Tibial artery (tissue), 4 donors: Measurements from ENCODE around the gene PDE8B.

Experiments used
- DNase-seq, 2 donors: peaks; one replicate each; pipeline ENCODE4 v3.0.0-alpha.2; 2019
- H3K27ac ChIP-seq, 2 donors: fragments of 200-600 bp; sonication (generic) in 1 of 2; 1 replicate in 1 of 2; 2 replicates in 1 of 2; pipeline ENCODE4 v1.5.1; 2018 to 2019; ENCODE audit warnings: mild to moderate bottlenecking in 1 of 2
- H3K27me3 ChIP-seq, 2 donors: fragments of 200-600 bp; sonication (generic) in 1 of 2; one replicate each; pipeline versions ENCODE4 v1.5.1 to v1.6.0; 2016 to 2019
- H3K36me3 ChIP-seq, 3 donors: fragments of 200-600 bp; sonication (generic) in 2 of 3; one replicate each; pipeline ENCODE4 v1.5.1; 2016 to 2019; ENCODE audit warnings: mild to moderate bottlenecking in 2 of 3
- H3K4me1 ChIP-seq, 4 donors: fragments of 200-600 bp; sonication (generic) in 2 of 4; 1 replicate in 3 of 4; 2 replicates in 1 of 4; pipeline ENCODE4 v1.5.1; 2016 to 2019
- H3K4me3 ChIP-seq, 2 donors: fragments of 200-600 bp; sonication (generic) in 1 of 2; 1 replicate in 1 of 2; 2 replicates in 1 of 2; pipeline ENCODE4 v1.5.1; 2018 to 2019; ENCODE audit warnings: mild to moderate bottlenecking in 2 of 2
- H3K9me3 ChIP-seq, 3 donors: fragments of 200-600 bp; sonication (generic) in 1 of 3; one replicate each; pipeline ENCODE4 v1.5.1; 2016 to 2019
- CTCF ChIP-seq, 2 experiments: fragments of 200-600 bp in 1 of 2; fragments of 450-650 bp in 1 of 2; IDR thresholded peaks; one replicate each; pipeline ENCODE4 v1.5.1; 2017 to 2019; ENCODE audit warnings: antibody characterized with exemption in 2 of 2, mild to moderate bottlenecking in 1 of 2, moderate library complexity in 1 of 2
- intact Hi-C: fragments of 100-400 bp; cut with DNase I; formaldehyde crosslinking; loops from one replicate; pipeline ENCODE4 v1.15.0; 2023; ENCODE audit warnings: low total_unique reads

The PDE8B gene

DNA sequence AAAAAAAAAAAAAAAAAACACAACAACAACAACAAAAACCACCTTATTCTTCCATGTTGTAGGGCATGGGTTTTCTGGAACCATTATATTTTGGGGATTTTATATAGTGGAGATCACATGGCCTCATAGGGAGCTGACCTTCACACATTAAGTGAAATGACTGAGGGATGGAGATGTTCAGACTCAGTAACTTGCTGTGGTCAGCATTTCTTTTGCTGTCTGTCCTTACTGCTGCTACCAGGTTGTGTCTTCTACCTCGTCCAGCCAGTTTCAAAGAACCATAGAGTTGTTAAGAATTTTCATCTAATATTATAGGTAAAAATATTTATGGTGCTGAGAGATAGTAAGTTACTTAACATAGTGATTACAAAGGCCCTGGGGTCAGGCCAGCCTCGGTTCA is 107.6 kb downstream of the PDE8B start:
- no peaks in the 10 kb centered on the region for H3K36me3 ChIP-seq
- H3K4me1 ChIP-seq, result peaks cover 0 to 23% (median 0%) of the 10 kb centered on the region in 4 donors
- no peaks in the 10 kb centered on the region for H3K9me3 ChIP-seq
- H3K4me3 ChIP-seq, result no peak overlapping the region
- H3K27me3 ChIP-seq, result no peaks in the 10 kb centered on the region
- no peak for DNase-seq
- TF ChIP-seq CTCF (IDR thresholded peaks at IDR 0.05), result no peak
- intact Hi-C loops, result no loop called here
- H3K27ac ChIP-seq, result no peak overlapping the region

- no peaks in the 10 kb centered on the region for H3K36me3 ChIP-seq
- no peak overlapping the region for H3K27ac ChIP-seq
- no peaks in the 10 kb centered on the region for H3K27me3 ChIP-seq
- peaks cover 0 to 22% (median 0%) of the 10 kb centered on the region in 4 donors for H3K4me1 ChIP-seq
- intact Hi-C loops, result no loop called here
- no peak for DNase-seq
- H3K9me3 ChIP-seq, result no peaks in the 10 kb centered on the region
- TF ChIP-seq CTCF (IDR thresholded peaks at IDR 0.05), result no peak
- H3K4me3 ChIP-seq, result no peak overlapping the region
These were observed 108.8 kb downstream of the PDE8B start for GRCh38 chr5:77319117-77319804.

- no peaks in the 10 kb centered on the region for H3K36me3 ChIP-seq
- no peak for DNase-seq
- TF ChIP-seq CTCF (IDR thresholded peaks at IDR 0.05), result no peak
- no peaks in the 10 kb centered on the region for H3K27me3 ChIP-seq
- peaks cover 0 to 21% (median 0%) of the 10 kb centered on the region in 4 donors for H3K4me1 ChIP-seq
- H3K27ac ChIP-seq, result no peak overlapping the region
- no peaks in the 10 kb centered on the region for H3K9me3 ChIP-seq
- no peak overlapping the region for H3K4me3 ChIP-seq
- intact Hi-C loops, result no loop called here
These were observed 111.4 kb downstream of the PDE8B start for GRCh38 chr5:77321793-77322394.

GRCh38 chr5:77322406-77322805 is 111.9 kb downstream of the PDE8B start:
- H3K27ac ChIP-seq, result no peak overlapping the region
- no peak overlapping the region for H3K4me3 ChIP-seq
- intact Hi-C loops, result no loop called here
- H3K27me3 ChIP-seq, result no peaks in the 10 kb centered on the region
- H3K36me3 ChIP-seq, result no peaks in the 10 kb centered on the region
- TF ChIP-seq CTCF (IDR thresholded peaks at IDR 0.05), result no peak
- DNase-seq, result no peak
- H3K4me1 ChIP-seq, result peaks cover 0 to 19% (median 0%) of the 10 kb centered on the region in 4 donors
- no peaks in the 10 kb centered on the region for H3K9me3 ChIP-seq

- no peak for TF ChIP-seq CTCF (IDR thresholded peaks at IDR 0.05)
- H3K9me3 ChIP-seq, result no peaks in the 10 kb centered on the region
- no peak overlapping the region for H3K4me3 ChIP-seq
- H3K36me3 ChIP-seq, result no peaks in the 10 kb centered on the region
- H3K27me3 ChIP-seq, result no peaks in the 10 kb centered on the region
- intact Hi-C loops, result no loop called here
- H3K27ac ChIP-seq, result no peak overlapping the region
- H3K4me1 ChIP-seq, result peaks cover 0 to 45% (median 9%) of the 10 kb centered on the region in 4 donors
- DNase-seq, result no peak
These were observed 115.6 kb downstream of the PDE8B start for GRCh38 chr5:77325921-77326541.
